A673 (cell line): ENCODE data around the gene ATP8A2. TPM values are rescaled to one million over a fixed set of nuclear protein-coding genes. Genes with fewer than 3 reads are reported as not detected.

Experiments used
- BruUV-seq: library from RNA; stranded (reverse); fragments of 400-500 nt; replicated peaks from 2 replicates; lab custom pipeline; 2021; lab: Mats Ljungman, UMichigan
- CTCF ChIA-PET: fragments of 300-600 bp; sonication (Branson Sonifier 250); formaldehyde crosslinking; loops from one replicate; lab custom pipeline; 2022; ENCODE audit warnings: antibody characterized with exemption; lab: Charles Lee
- POLR2A ChIA-PET: fragments of 300-600 bp; sonication (Branson Sonifier 250); formaldehyde crosslinking; loops from one replicate; lab custom pipeline; 2022; ENCODE audit warnings: antibody characterized with exemption; ENCODE audit not compliant: low non-redundant PET; lab: Charles Lee
- DNase-seq: peaks from one replicate; pipeline ENCODE4 v3.0.0-alpha.2; 2015; ENCODE audit warnings: low spot score
- H3K27ac ChIP-seq: fragments of 200-600 bp; sonication (generic); 2 replicates; pipeline ENCODE4 v1.5.1; 2016; ENCODE audit warnings: mixed run types, low read depth, mild to moderate bottlenecking, mixed read lengths, antibody characterized with exemption, low read length; ENCODE audit not compliant: poor library complexity, severe bottlenecking
- H3K27me3 ChIP-seq: fragments of 200-600 bp; sonication (generic); replicated peaks from 2 replicates; pipeline ENCODE4 v1.6.1; 2017; ENCODE audit warnings: mixed run types, low read depth, mild to moderate bottlenecking, mixed read lengths, antibody characterized with exemption, low read length; ENCODE audit not compliant: insufficient read depth, poor library complexity
- H3K36me3 ChIP-seq: fragments of 200-600 bp; sonication (generic); 2 replicates; pipeline ENCODE4 v1.6.1; 2016; ENCODE audit warnings: mixed run types, mild to moderate bottlenecking, mixed read lengths, antibody characterized with exemption, low read length; ENCODE audit not compliant: insufficient read depth, poor library complexity, severe bottlenecking
- H3K4me1 ChIP-seq: fragments of 200-600 bp; sonication (generic); 2 replicates; pipeline ENCODE4 v1.6.1; 2017; ENCODE audit warnings: mixed run types, mild to moderate bottlenecking, mixed read lengths, antibody characterized with exemption, low read length; ENCODE audit not compliant: insufficient read depth, poor library complexity, severe bottlenecking
- H3K4me3 ChIP-seq: fragments of 200-600 bp; sonication (generic); 2 replicates; pipeline ENCODE4 v1.5.1; 2016; ENCODE audit warnings: low read depth, mixed run types, mild to moderate bottlenecking, mixed read lengths, low read length; ENCODE audit not compliant: poor library complexity, severe bottlenecking
- H3K9me3 ChIP-seq: fragments of 200-600 bp; sonication (generic); 2 replicates; pipeline ENCODE4 v1.6.1; 2016; ENCODE audit warnings: mixed run types, low read depth, mild to moderate bottlenecking, mixed read lengths, antibody characterized with exemption, low read length; ENCODE audit not compliant: poor library complexity, severe bottlenecking
- EZH2 ChIP-seq: fragments of 200-600 bp; sonication (generic); IDR thresholded peaks from 2 replicates; pipeline ENCODE4 v1.6.1; 2017; ENCODE audit warnings: borderline replicate concordance, low read depth, mild to moderate bottlenecking, mixed read lengths, antibody characterized with exemption, low read length; ENCODE audit not compliant: poor library complexity, severe bottlenecking
- intact Hi-C: fragments of 100-400 bp; cut with micrococcal nuclease; formaldehyde crosslinking; loops from one replicate; pipeline ENCODE4 v1.10.0; 2022; ENCODE audit not compliant: unreplicated experiment
- total RNA-seq: library from RNA; stranded (reverse); gene quantifications from 2 replicates; pipeline ENCODE4 v1.2.3, GENCODE V29; 2021
- TF ChIP-seq, protein P1 (sequence below): fragments of 300-800, 200-600 bp; sonication (generic); conservative IDR thresholded peaks from 2 replicates; pipeline ENCODE4 v1.5.1; 2017; ENCODE audit warnings: low read depth, mild to moderate bottlenecking, antibody characterized with exemption, low read length, moderate library complexity, mixed read lengths

ATP8A2 gene
- total RNA-seq, 1 experiment from 2014 or later = 0.92 TPM

GRCh38 chr13:25971047-25971446 is 599.3 kb downstream of the ATP8A2 start:
- intact Hi-C loops = no loop called here
- Histone ChIP-seq H3K4me1 (peaks cover 12% of the 10 kb centered on the region), H3K36me3 (no peaks in the 10 kb centered on the region), H3K9me3 (no peaks in the 10 kb centered on the region), H3K27ac (no peak overlapping the region), H3K4me3 (no peak overlapping the region), H3K27me3 (no peaks in the 10 kb centered on the region)
- TF ChIP-seq, protein P1, sequence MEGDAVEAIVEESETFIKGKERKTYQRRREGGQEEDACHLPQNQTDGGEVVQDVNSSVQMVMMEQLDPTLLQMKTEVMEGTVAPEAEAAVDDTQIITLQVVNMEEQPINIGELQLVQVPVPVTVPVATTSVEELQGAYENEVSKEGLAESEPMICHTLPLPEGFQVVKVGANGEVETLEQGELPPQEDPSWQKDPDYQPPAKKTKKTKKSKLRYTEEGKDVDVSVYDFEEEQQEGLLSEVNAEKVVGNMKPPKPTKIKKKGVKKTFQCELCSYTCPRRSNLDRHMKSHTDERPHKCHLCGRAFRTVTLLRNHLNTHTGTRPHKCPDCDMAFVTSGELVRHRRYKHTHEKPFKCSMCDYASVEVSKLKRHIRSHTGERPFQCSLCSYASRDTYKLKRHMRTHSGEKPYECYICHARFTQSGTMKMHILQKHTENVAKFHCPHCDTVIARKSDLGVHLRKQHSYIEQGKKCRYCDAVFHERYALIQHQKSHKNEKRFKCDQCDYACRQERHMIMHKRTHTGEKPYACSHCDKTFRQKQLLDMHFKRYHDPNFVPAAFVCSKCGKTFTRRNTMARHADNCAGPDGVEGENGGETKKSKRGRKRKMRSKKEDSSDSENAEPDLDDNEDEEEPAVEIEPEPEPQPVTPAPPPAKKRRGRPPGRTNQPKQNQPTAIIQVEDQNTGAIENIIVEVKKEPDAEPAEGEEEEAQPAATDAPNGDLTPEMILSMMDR = no peak
- no peak for TF ChIP-seq EZH2
- ChIA-PET POLR2A (no interaction called here), CTCF (no interaction called here)
- BruUV-seq = no TSS peak
- no peak for DNase-seq

DNA sequence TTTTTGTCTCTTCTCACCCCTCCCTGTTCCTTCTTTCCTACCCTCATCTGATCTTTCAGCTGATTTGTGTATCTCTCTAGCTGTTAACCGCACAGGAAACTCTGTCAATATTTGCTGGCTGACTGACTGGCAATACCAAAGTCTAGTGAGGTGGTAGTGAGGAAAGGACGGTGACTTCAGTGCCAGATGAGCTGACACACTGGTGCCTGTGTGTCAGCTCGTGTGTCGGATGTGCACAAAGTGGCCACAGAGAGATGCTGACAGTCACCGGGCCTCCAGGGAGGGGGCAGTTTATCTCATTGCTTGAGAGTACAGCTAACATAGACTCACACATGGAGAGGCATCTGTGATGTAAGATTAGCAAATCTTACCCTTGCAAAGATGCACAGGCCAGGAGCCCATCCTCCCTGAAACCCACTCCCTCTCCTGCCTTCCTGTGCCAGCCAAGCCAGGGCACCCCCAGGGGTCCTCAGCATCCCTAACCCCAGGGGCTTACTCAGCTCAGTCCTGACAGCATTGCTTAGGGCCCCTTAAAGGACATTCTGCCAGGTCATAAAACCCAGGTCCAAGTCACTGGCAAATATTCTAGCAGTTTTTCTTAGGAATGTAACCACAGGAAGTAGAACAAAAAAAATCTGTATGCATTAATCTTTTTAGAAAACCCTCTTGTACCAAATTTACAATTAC is 599.8 kb downstream of the ATP8A2 start:
- TF ChIP-seq, protein P1 = no peak
- no peak for TF ChIP-seq EZH2
- BruUV-seq = no TSS peak
- Histone ChIP-seq H3K4me1 (peaks cover 17% of the 10 kb centered on the region), H3K4me3 (no peak overlapping the region), H3K9me3 (no peaks in the 10 kb centered on the region), H3K27me3 (no peaks in the 10 kb centered on the region), H3K36me3 (no peaks in the 10 kb centered on the region), H3K27ac (no peak overlapping the region)
- intact Hi-C loops = no loop called here
- DNase-seq = no peak
- ChIA-PET POLR2A (no interaction called here), CTCF (no interaction called here)

GRCh38 chr13:25973085-25973484 is 601.3 kb downstream of the ATP8A2 start:
- TF ChIP-seq, protein P1 = no peak
- no peak for TF ChIP-seq EZH2
- Histone ChIP-seq H3K27ac (no peak overlapping the region), H3K4me3 (no peak overlapping the region), H3K27me3 (no peaks in the 10 kb centered on the region), H3K4me1 (peaks cover 24% of the 10 kb centered on the region), H3K9me3 (no peaks in the 10 kb centered on the region), H3K36me3 (no peaks in the 10 kb centered on the region)
- CTCF ChIA-PET = interaction anchor here (0.5 kb wide), 1 partner anchor 317 kb away, joined by 5 read pairs; no protein-coding TSS in a partner anchor
- POLR2A ChIA-PET = interaction anchor here (0.6 kb wide), 1 partner anchor 214 kb away, joined by 10 read pairs; no protein-coding TSS in a partner anchor
- no peak for DNase-seq
- intact Hi-C loops = no loop called here
- no TSS peak for BruUV-seq
